ENCODE data around the gene AMFR. TPM values are rescaled to one million over a fixed set of nuclear protein-coding genes. Genes with fewer than 3 reads are reported as not detected.

Gene AMFR
- total RNA-seq, 1 experiment from 2014 or later: 25.6 TPM

DNA sequence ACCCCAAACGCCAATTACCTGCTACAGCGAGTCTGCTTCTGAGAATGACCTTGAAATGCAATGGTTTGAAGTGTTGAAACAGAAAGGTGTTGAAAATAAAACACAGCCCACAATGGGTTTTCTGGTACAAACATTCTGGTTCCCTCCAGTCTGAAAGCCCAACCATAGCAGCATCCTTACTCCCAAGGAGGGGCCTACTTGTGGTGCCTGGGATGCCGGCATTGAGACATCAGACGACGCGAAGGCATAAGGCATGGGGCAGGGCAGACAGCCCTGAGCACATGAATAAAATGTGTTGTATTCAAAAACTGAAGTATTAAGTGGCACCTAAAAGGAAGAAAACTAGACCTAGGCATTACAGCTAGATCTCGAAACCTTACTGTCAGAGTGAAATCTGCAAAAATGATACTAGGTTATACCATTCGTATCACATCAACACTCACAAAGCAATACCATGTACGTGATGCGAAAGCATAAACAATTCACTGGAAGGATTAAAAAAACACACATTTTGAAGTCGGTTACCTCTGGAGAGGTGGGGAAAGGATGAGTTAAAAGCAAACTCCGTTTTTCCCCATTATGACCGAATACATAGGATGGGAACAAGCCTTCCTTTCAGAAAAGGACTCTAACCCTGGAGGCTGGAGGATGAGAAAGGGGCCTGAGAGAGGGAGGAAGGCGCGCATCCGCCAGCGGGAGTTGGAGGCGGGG lies 25.1 kb upstream of the AMFR start:
- H3K4me1 ChIP-seq (ENCODE audit: insufficient read depth, low read length): peaks cover 5% of the 10 kb centered on the region; the same call in 1 of the 2 replicates
- WGBS (ENCODE audit: extremely low coverage, insufficient read length, low lambda C conversion rate): no CpG with 5 or more reads among the region's 18 CpGs
- DNase-seq: no peak
- peak overlapping the region; percentile 94 for H3K4me2 ChIP-seq (ENCODE audit: insufficient read depth, insufficient read length, low read length)
- H3K9ac ChIP-seq (ENCODE audit: extremely low read depth, insufficient read length, low read length): peak overlapping the region; percentile 95
- H4K8ac ChIP-seq (replicated peaks; ENCODE audit: insufficient read length, low read depth, low read length): no peak overlapping the region
- Mint-ChIP-seq H3K36me3 (ENCODE audit: insufficient read depth in 1 of 3, low read depth in 3 of 3) (peaks cover 20 to 47% (median 43%) of the 10 kb centered on the region in 3 experiments), H3K27ac (peak overlapping the region; percentile 94 to 99 (median 97); a peak in 6 of 7 replicates), H3K4me3 (peak overlapping the region; percentile 96 to 99), H3K9me3 (no peaks in the 10 kb centered on the region; a peak in 1 of 5 replicates), H3K4me1 (peaks cover 17 to 23% of the 10 kb centered on the region in 2 experiments), H3K27me3 (ENCODE audit: low read depth) (no peaks in the 10 kb centered on the region)
- TF ChIP-seq CTCF (conservative IDR thresholded peaks at IDR 0.05): no peak
- H3K23me2 ChIP-seq (ENCODE audit: insufficient read length, low read depth, low read length, poor library complexity, severe bottlenecking): peaks cover 14% of the 10 kb centered on the region
- peaks cover 34% of the 10 kb centered on the region for H3K79me2 ChIP-seq (ENCODE audit: insufficient read depth, low read length)
- H3K27ac ChIP-seq (ENCODE audit: insufficient read length, low read depth, low read length): no peak overlapping the region
- H4K91ac ChIP-seq (ENCODE audit: insufficient read length, low read depth, low read length): no peak overlapping the region
- no peak overlapping the region for H3K4ac ChIP-seq (ENCODE audit: low read depth, low read length)
- H4K5ac ChIP-seq (ENCODE audit: insufficient read length, low read depth, low read length): no peak overlapping the region
- H2BK15ac ChIP-seq (ENCODE audit: low read depth, low read length): no peak overlapping the region
- H3T11ph ChIP-seq (ENCODE audit: low read length): no peak overlapping the region
- H4K20me1 ChIP-seq (ENCODE audit: control insufficient read depth, insufficient read depth, insufficient read length): no peaks in the 10 kb centered on the region
- H3K14ac ChIP-seq (ENCODE audit: insufficient read depth, low read length): peak overlapping the region; percentile 93
- no peak overlapping the region for H2AK5ac ChIP-seq (ENCODE audit: insufficient read length, low read length)
- H2BK12ac ChIP-seq (ENCODE audit: insufficient read length, low read depth, low read length): no peak overlapping the region
- no peaks in the 10 kb centered on the region for H3K27me3 ChIP-seq (ENCODE audit: insufficient read depth, low read length)
- H2BK120ac ChIP-seq (ENCODE audit: low read depth, low read length, poor library complexity, severe bottlenecking): no peak overlapping the region
- H2AFZ ChIP-seq (ENCODE audit: low read length): no peak overlapping the region
- no peak overlapping the region for H3K56ac ChIP-seq (ENCODE audit: insufficient read length, low read depth, low read length)
- H3K23ac ChIP-seq (ENCODE audit: insufficient read length, low read depth, low read length): no peak overlapping the region
- H2BK5ac ChIP-seq (ENCODE audit: insufficient read length, low read length): no peak overlapping the region
- peaks cover 9% of the 10 kb centered on the region for H3K79me1 ChIP-seq (ENCODE audit: insufficient read depth, low read depth, low read length, poor library complexity, severe bottlenecking)
- no peaks in the 10 kb centered on the region for H3K9me3 ChIP-seq (ENCODE audit: control insufficient read depth, low read depth, low read length)
- H2BK20ac ChIP-seq (ENCODE audit: low read depth, low read length, poor library complexity, severe bottlenecking): no peak overlapping the region
- H3K18ac ChIP-seq (ENCODE audit: insufficient read length, low read depth, low read length): peak overlapping the region; percentile 84
